Peyer's patch (tissue), 4 donors: ENCODE results near the gene ZYG11B.

Experiments
- CTCF ChIP-seq, 6 experiments: fragments of 450-650 bp in 4 of 6; fragments of 200-600 bp in 2 of 6; sonication (generic) in 1 of 6; IDR thresholded peaks; one replicate each; pipeline ENCODE4 v1.5.1; 2017 to 2019; ENCODE audit warnings: antibody characterized with exemption in 6 of 6, mild to moderate bottlenecking in 3 of 6, moderate library complexity in 1 of 6
- POLR2A ChIP-seq, 2 donors: fragments of 450-650 bp; IDR thresholded peaks; one replicate each; pipeline ENCODE4 v1.5.1; 2017; ENCODE audit warnings: antibody characterized with exemption in 2 of 2, mild to moderate bottlenecking in 2 of 2, moderate library complexity in 2 of 2

DNA sequence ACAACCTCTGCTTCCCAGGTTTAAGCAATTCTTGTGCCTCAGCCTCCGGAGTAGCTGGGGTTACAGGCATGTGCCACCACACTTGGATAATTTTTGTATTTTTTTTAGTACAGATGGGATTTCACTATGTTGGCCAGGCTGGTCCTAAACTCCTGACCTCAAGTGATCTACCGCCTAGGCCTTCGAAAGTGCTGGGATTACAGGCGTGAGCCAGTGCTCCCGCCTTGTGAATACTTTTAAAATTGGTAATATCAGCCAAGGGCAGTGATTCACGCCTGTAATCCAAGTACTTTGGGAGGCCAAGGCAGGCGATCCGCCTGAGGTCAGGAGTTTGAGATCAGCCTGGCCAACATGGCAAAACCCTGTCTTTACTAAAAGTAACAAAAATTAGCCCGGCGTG, 33.7 kb downstream of the ZYG11B start:
- TF ChIP-seq CTCF (IDR thresholded peaks at IDR 0.05) (no peak), POLR2A (IDR thresholded peaks at IDR 0.05) (no peak)
